ENCODE data around the gene HAPLN2. TPM values are rescaled to one million over a fixed set of nuclear protein-coding genes. Genes with fewer than 3 reads are reported as not detected.

Gene HAPLN2
- total and polyA plus RNA-seq, 2 experiments from 2014 or later: not detected

DNA sequence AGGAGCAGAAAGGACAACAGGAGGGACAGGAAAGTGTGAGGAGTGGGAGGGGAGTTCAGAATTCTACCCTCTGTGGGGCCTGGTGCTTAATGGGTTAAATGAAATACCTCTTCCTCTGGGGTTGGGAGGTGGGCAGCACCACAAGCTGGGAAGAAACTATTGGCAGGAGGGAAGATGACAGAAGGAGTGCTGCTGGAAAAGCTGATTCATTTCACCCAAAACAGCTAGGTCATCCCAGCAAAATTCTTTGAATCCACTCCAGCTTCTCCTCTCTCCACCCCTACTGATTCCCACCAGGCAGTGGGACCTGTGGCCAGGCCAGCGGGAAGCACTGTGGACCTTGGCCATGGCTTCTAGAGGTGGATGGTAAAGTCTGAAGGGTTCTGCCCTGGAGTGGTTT lies 35.5 kb downstream of the HAPLN2 start:
- Histone ChIP-seq H2AFZ (no peak overlapping the region), H3K36me3 (replicated peaks; ENCODE audit: insufficient read depth, low read depth) (no peaks in the 10 kb centered on the region), H3K4me2 (no peak overlapping the region), H3K9me2 (replicated peaks; ENCODE audit: insufficient read depth) (no peaks in the 10 kb centered on the region), H3K4me3 (no peak overlapping the region), H3K4me1 (ENCODE audit: insufficient read depth) (peaks cover 20% of the 10 kb centered on the region), H3K79me2 (no peaks in the 10 kb centered on the region), H3K9me3 (ENCODE audit: low read depth) (no peaks in the 10 kb centered on the region), H3K27ac (no peak overlapping the region), H3K27me3 (peaks cover 43% of the 10 kb centered on the region), H4K20me1 (ENCODE audit: insufficient read depth, poor library complexity, severe bottlenecking) (no peaks in the 10 kb centered on the region)
- WGBS (ENCODE audit: low lambda C conversion rate, missing lambda C conversion rate): 79% methylated on average over 1 of the region's 1 CpG
- TF ChIP-seq EZH2 (IDR thresholded peaks at IDR 0.05; ENCODE audit: borderline replicate concordance) (no peak), EZH2phosphoT487 (IDR thresholded peaks at IDR 0.05; ENCODE audit: low read depth, severe bottlenecking, unreplicated experiment) (no peak)
- TF ChIP-seq, protein P1, sequence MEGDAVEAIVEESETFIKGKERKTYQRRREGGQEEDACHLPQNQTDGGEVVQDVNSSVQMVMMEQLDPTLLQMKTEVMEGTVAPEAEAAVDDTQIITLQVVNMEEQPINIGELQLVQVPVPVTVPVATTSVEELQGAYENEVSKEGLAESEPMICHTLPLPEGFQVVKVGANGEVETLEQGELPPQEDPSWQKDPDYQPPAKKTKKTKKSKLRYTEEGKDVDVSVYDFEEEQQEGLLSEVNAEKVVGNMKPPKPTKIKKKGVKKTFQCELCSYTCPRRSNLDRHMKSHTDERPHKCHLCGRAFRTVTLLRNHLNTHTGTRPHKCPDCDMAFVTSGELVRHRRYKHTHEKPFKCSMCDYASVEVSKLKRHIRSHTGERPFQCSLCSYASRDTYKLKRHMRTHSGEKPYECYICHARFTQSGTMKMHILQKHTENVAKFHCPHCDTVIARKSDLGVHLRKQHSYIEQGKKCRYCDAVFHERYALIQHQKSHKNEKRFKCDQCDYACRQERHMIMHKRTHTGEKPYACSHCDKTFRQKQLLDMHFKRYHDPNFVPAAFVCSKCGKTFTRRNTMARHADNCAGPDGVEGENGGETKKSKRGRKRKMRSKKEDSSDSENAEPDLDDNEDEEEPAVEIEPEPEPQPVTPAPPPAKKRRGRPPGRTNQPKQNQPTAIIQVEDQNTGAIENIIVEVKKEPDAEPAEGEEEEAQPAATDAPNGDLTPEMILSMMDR (IDR thresholded peaks at IDR 0.05; ENCODE audit: poor library complexity): no peak
- no peak for DNase-seq (ENCODE audit: low spot score)

DNA sequence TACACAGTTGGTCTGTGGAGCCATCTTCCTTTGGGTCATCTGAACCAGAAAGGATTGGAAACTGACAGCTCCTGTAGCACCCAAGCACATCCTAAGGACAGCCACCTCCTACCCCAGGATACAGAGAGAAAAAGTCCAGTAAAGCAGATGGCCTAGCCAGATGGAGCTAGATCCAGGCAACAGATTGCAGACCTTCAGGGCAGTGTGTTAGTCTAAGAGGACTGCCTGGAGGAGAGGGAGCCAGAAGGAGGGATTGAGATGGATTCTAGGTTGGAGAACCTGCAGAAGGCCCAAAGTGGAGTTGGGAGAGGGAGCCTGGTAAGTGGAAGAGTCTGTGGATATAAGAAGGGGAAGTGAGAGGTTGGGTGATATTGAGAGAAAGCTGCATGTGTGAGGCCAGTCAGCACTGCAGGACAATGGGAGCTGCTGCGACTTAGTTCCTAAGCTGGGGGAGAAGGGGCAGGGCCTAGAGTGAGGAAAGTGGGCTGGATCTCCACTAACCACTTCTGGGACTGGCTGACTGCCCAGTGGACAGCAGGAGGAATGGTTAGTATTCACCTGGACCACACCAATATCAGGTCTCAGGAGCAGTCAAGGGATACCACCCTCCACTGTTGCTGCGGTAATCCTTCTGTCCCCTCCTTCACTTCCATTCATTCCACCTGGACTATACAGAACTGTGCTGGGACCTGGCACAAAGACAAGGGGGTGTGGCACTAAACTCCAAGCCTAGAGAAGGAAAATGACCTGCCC lies 36.1 kb downstream of the HAPLN2 start:
- H3K79me2 ChIP-seq: no peaks in the 10 kb centered on the region
- no peaks in the 10 kb centered on the region for H4K20me1 ChIP-seq (ENCODE audit: insufficient read depth, poor library complexity, severe bottlenecking)
- H3K4me3 ChIP-seq: no peak overlapping the region
- no peak overlapping the region for H2AFZ ChIP-seq
- no peaks in the 10 kb centered on the region for H3K9me3 ChIP-seq (ENCODE audit: low read depth)
- H3K4me2 ChIP-seq: no peak overlapping the region
- no peak overlapping the region for H3K27ac ChIP-seq
- DNase-seq (ENCODE audit: low spot score): no peak
- H3K9me2 ChIP-seq (replicated peaks; ENCODE audit: insufficient read depth): no peaks in the 10 kb centered on the region
- peaks cover 22% of the 10 kb centered on the region for H3K4me1 ChIP-seq (ENCODE audit: insufficient read depth)
- whole genome bisulfite sequencing (ENCODE audit: low lambda C conversion rate, missing lambda C conversion rate): 51% methylated on average over 2 of the region's 2 CpGs
- peaks cover 43% of the 10 kb centered on the region for H3K27me3 ChIP-seq
- TF ChIP-seq, protein P1 (IDR thresholded peaks at IDR 0.05; ENCODE audit: poor library complexity): no peak
- no peak for TF ChIP-seq EZH2 (IDR thresholded peaks at IDR 0.05; ENCODE audit: borderline replicate concordance)
- TF ChIP-seq EZH2phosphoT487 (IDR thresholded peaks at IDR 0.05; ENCODE audit: low read depth, severe bottlenecking, unreplicated experiment): no peak
- H3K36me3 ChIP-seq (replicated peaks; ENCODE audit: insufficient read depth, low read depth): no peaks in the 10 kb centered on the region

DNA sequence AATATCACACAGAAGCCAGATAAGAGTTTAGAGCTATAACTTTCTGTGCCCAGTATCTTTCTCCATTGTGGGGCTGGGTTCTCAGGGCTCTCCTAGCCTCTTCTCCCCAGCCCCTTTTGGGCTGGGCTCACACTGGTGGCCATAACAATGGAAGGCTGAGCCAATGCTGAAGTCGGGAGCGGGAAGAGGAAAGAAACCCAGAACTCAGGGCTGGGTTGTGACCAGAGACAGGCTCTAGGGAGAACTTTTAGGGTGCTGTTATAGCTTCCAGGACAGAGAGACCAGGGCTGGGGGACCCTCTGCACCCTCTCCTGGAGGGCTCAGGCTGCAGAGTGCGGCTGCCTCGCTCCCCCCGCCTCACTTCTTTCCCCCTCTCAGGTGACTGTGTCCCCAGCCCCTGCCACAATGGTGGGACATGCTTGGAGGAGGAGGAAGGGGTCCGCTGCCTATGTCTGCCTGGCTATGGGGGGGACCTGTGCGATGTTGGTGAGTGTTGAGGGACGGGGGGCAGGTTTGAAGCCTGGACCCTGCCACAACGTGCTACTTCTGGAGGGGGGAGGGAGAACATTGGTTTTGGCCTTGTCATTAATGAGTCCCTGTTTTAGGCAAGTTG lies 36.8 kb downstream of the HAPLN2 start:
- H3K4me2 ChIP-seq: no peak overlapping the region

More for the DNA sequence above, 36.8 kb downstream of the HAPLN2 start:
- Histone ChIP-seq H3K36me3 (replicated peaks; ENCODE audit: insufficient read depth, low read depth) (no peaks in the 10 kb centered on the region), H3K4me3 (no peak overlapping the region), H3K27me3 (peaks cover 43% of the 10 kb centered on the region), H3K9me3 (ENCODE audit: low read depth) (no peaks in the 10 kb centered on the region), H4K20me1 (ENCODE audit: insufficient read depth, poor library complexity, severe bottlenecking) (no peaks in the 10 kb centered on the region), H3K9me2 (replicated peaks; ENCODE audit: insufficient read depth) (no peaks in the 10 kb centered on the region), H3K27ac (no peak overlapping the region), H3K79me2 (no peaks in the 10 kb centered on the region), H2AFZ (no peak overlapping the region), H3K4me1 (ENCODE audit: insufficient read depth) (peaks cover 29% of the 10 kb centered on the region)
- TF ChIP-seq EZH2 (IDR thresholded peaks at IDR 0.05; ENCODE audit: borderline replicate concordance): no peak
- TF ChIP-seq, protein P1 (IDR thresholded peaks at IDR 0.05; ENCODE audit: poor library complexity): no peak
- no peak for TF ChIP-seq EZH2phosphoT487 (IDR thresholded peaks at IDR 0.05; ENCODE audit: low read depth, severe bottlenecking, unreplicated experiment)
- no peak for DNase-seq (ENCODE audit: low spot score)
- WGBS (ENCODE audit: low lambda C conversion rate, missing lambda C conversion rate): 64% methylated on average over 9 of the region's 9 CpGs

Data from hepatocyte (in vitro differentiated cells).